A549 (cell line): ENCODE measurements around the gene ANKRD50.

Source experiments
- EP300 ChIP-seq, 2 experiments: fragments of >200 bp; sonication (Bioruptor Twin); formaldehyde crosslinking; IDR thresholded peaks; 2 replicates in 1 of 2; 3 replicates in 1 of 2; pipeline ENCODE4 v1.6.1; 2016 to 2017
- KDM1A ChIP-seq: fragments of 200-600 bp; sonication (generic); IDR thresholded peaks from 2 replicates; pipeline ENCODE4 v1.6.1; 2016; ENCODE audit warnings: low read depth, mild to moderate bottlenecking
- MAFK ChIP-seq: fragments of 450-650 bp; IDR thresholded peaks from 2 replicates; pipeline ENCODE4 v1.6.1; 2014; ENCODE audit not compliant: partially characterized antibody
- MAZ ChIP-seq: fragments of 150-350 bp; IDR thresholded peaks from 2 replicates; pipeline ENCODE4 v1.6.1; 2014; ENCODE audit warnings: antibody characterized with exemption, low read depth, low read length, borderline replicate concordance
- POLR2A ChIP-seq: IDR thresholded peaks from 2 replicates; pipeline ENCODE4 v1.6.1; 2012; ENCODE audit warnings: mild to moderate bottlenecking, low read length
- RARB ChIP-seq: fragments of 250-450 bp; sonication (Bioruptor Pico); IDR thresholded peaks from 2 replicates; pipeline ENCODE4 v1.8.0; 2021; ENCODE audit warnings: mild to moderate bottlenecking, moderate library complexity
- ZFP36 ChIP-seq: fragments of 450-650 bp; IDR thresholded peaks from 2 replicates; pipeline ENCODE4 v1.6.1; 2014; ENCODE audit warnings: borderline replicate concordance; ENCODE audit not compliant: partially characterized antibody
- TF ChIP-seq, protein P1 (sequence below): IDR thresholded peaks from 2 replicates; pipeline ENCODE4 v1.6.1; 2012
- TF ChIP-seq, protein P2 (sequence below): fragments of >200 bp; sonication (Bioruptor Twin); formaldehyde crosslinking; IDR thresholded peaks from 3 replicates; pipeline ENCODE4 v1.5.1; 2016
- TF ChIP-seq, protein P3 (sequence below): fragments of 200-600 bp; sonication (generic); IDR thresholded peaks from 2 replicates; pipeline ENCODE4 v1.6.1; 2016; ENCODE audit warnings: antibody characterized with exemption, mild to moderate bottlenecking, moderate library complexity

DNA sequence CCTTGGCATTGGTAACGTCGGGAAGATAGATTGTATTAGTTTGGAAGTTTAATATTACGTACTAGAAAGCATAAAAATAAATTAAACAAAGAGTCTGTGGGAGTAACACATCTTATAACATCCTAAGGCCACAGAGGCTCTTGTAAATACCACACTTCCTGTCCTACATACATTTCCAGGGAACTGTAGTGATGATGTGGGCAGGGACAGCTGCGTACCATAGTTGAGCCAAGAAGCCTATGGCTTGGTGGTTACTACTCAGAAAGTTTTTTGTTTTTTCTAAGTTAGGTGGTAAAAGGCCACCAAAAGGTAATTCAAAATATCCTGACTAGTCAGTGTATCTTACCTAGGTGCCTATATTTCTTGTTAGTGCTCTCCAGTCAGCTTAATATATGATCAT is 4.6 kb upstream of the ANKRD50 start:
- TF ChIP-seq, protein P1, sequence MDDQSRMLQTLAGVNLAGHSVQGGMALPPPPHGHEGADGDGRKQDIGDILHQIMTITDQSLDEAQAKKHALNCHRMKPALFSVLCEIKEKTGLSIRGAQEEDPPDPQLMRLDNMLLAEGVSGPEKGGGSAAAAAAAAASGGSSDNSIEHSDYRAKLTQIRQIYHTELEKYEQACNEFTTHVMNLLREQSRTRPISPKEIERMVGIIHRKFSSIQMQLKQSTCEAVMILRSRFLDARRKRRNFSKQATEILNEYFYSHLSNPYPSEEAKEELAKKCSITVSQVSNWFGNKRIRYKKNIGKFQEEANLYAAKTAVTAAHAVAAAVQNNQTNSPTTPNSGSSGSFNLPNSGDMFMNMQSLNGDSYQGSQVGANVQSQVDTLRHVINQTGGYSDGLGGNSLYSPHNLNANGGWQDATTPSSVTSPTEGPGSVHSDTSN, result no peak
- TF ChIP-seq, protein P2, sequence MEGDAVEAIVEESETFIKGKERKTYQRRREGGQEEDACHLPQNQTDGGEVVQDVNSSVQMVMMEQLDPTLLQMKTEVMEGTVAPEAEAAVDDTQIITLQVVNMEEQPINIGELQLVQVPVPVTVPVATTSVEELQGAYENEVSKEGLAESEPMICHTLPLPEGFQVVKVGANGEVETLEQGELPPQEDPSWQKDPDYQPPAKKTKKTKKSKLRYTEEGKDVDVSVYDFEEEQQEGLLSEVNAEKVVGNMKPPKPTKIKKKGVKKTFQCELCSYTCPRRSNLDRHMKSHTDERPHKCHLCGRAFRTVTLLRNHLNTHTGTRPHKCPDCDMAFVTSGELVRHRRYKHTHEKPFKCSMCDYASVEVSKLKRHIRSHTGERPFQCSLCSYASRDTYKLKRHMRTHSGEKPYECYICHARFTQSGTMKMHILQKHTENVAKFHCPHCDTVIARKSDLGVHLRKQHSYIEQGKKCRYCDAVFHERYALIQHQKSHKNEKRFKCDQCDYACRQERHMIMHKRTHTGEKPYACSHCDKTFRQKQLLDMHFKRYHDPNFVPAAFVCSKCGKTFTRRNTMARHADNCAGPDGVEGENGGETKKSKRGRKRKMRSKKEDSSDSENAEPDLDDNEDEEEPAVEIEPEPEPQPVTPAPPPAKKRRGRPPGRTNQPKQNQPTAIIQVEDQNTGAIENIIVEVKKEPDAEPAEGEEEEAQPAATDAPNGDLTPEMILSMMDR, result no peak
- TF ChIP-seq KDM1A, result no peak
- TF ChIP-seq, protein P3, sequence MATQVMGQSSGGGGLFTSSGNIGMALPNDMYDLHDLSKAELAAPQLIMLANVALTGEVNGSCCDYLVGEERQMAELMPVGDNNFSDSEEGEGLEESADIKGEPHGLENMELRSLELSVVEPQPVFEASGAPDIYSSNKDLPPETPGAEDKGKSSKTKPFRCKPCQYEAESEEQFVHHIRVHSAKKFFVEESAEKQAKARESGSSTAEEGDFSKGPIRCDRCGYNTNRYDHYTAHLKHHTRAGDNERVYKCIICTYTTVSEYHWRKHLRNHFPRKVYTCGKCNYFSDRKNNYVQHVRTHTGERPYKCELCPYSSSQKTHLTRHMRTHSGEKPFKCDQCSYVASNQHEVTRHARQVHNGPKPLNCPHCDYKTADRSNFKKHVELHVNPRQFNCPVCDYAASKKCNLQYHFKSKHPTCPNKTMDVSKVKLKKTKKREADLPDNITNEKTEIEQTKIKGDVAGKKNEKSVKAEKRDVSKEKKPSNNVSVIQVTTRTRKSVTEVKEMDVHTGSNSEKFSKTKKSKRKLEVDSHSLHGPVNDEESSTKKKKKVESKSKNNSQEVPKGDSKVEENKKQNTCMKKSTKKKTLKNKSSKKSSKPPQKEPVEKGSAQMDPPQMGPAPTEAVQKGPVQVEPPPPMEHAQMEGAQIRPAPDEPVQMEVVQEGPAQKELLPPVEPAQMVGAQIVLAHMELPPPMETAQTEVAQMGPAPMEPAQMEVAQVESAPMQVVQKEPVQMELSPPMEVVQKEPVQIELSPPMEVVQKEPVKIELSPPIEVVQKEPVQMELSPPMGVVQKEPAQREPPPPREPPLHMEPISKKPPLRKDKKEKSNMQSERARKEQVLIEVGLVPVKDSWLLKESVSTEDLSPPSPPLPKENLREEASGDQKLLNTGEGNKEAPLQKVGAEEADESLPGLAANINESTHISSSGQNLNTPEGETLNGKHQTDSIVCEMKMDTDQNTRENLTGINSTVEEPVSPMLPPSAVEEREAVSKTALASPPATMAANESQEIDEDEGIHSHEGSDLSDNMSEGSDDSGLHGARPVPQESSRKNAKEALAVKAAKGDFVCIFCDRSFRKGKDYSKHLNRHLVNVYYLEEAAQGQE, result no peak
- no peak for TF ChIP-seq EP300 (IDR thresholded peaks at IDR 0.05)
- no peak for TF ChIP-seq MAZ
- TF ChIP-seq MAFK, result no peak
- TF ChIP-seq ZFP36, result no peak
- no peak for TF ChIP-seq POLR2A
- TF ChIP-seq RARB (CRISPR knock-in tag), result no peak
